C1 segment of cervical spinal cord (tissue), 14 donors: ENCODE data around the gene MOK.
"Not testable (repeated sequence)": the region's sequence is repeated elsewhere in the genome, so short reads cannot be mapped to it uniquely, and the experiment has no call there.

ENCODE experiments used
- DNase-seq, 14 donors: peaks; one replicate each; lab custom pipeline; 2025; lab: John Stamatoyannopoulos, UW

Gene MOK

DNA sequence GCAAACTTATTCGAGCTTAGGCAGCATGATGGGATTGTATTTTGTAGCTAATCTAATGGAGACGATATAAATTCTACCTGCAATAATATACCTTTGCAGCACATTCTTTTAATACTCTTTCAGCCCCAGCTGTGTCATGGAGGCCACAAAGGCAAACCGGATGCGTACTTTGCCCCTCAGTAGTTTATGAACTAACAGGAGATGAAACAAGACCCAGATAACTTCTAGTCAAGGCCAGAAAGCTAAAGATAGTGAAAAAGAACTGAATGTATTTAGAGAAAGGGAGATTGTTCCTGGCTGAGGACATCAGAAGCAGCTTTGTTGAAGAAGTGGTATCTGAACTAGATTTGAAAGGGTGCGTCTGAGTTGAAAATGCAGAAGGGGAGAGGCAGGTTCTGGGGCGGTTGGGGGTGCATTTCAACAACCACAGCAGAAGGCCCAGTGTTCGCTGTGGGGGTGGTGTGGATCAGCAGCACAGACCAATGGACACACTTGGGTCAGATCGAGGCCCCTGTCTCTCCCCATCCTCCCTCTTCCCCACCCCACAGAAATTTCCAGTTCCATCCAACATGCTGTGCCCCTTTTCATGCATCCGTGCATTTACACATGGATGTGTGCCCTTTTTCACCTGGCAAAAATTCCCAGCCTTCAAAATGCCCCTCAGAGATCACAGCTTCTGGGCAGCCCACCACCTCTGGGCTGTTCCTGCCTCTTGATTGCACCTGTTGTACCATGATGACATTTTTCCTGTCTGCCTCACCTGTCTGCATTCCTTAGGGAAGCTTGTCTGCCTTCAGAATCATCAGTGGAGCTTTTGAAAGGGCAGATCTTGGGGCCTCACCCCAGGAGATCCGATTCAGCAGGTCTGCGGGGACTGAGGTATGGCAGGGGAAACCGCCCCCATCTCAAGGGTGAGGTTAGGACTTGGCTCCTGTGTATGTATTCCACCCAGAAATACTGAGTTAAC, 16.8 kb upstream of the MOK start:
- no peak for DNase-seq

DNA sequence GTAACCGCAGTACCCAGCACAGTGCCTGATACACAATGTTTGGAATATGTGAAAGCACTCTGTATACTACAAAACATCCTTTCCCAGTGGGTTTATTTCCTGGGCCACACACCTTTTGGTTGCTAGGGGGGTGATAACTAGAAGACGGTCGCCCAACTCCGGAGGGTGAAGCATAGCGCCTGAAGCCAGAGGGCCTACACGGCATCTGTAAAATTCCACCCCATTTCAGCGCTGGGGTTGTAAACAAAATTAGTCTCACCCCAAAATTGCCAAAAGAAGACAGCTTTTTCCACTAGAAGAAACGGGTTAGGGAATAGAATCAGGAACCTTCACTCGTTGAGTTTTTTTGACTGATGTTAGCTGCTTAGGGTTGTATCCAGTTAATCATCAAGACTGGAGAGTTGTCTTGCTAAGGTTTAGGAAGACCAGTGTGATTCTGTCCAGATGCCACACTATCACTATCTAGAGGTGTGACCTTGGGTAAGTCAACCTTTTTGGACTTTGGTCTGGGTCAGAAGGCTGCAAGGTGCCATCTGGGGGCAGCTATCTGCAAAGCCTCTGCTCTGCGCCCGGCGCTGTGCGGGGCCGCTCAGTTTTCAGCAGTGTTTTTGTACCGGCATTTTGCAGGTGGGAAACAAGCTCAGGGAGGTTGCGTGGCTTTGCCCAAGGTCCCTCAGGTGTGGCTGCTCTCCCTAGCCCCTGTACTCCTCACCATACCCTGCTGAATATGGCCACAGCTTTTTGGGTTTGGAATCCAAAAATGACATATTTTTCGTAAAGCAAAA, 15.9 kb upstream of the MOK start:
- DNase-seq, result no peak

DNA sequence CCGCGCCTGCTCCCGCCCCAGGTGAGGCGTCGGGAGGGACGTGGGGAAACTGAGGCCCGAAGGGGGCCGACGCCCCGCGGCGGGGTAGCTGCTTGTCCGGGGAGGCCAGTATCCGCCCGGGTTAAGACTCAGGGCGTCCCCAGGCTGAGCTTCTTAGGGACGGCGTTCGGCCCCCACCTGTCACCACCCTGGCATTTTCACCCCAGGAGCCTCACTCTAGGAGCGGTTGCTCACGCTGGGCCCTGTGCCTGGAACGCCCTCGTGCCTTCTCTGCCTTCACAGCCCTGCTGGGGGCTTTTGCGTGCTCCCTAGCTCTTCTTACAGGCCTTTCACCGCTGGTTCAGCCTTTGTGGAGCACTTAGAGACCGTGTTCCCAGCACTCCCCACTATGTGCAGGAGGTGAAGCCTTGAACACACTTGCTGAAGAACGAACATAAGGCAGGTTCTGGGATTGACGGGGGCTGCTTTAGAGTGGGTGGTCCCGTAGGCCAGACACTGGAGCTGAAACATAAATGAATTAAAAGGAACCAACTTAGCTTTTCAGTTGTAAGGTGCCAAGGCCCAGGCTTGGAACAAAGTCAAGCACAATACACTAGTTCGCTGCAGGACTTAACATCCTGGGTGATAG, 15.2 kb upstream of the MOK start:
- peak in 10 of 14 donors; percentile 9 to 59 (median 40) for DNase-seq

DNA sequence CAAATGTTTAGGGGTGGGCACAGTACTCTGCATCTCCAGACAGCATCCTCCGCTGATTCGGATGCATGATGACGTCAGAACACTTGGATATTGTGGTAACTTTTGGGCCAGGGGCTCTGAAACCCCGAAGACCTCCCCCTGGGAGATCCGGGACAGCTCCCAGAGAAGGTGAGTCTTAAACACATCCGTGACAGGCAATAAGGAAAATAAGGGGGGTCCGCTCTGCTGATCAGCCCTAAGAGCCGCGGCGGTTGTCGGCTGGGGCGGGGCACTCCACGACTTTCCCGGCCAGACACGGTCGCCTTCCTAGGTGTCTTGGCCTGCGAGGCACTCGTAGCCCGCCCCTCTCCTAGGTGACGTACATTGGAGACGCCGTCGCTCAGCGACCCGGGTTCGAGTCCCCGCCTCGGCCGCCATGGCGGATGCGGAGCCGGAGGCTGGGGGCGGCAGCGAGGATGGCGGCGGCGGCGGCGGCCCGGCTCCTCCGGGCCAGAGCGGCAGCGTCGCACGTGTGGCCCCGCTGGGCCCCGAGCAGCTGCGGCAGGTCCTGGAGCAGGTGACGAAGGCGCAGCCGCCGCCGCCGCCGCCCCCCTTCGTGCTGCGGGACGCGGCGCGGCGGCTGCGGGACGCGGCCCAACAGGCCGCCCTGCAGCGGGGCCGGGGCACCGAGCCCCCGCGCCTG, 14.5 kb upstream of the MOK start, which contains the start of gene ZNF839:
Gene ZNF839 (plus strand): TSS at position 396 of the 682 bp plus-strand sequence. CDS start 20 bp downstream, at position 416.
- peak; percentile 26 to 88 (median 79) for DNase-seq

DNA sequence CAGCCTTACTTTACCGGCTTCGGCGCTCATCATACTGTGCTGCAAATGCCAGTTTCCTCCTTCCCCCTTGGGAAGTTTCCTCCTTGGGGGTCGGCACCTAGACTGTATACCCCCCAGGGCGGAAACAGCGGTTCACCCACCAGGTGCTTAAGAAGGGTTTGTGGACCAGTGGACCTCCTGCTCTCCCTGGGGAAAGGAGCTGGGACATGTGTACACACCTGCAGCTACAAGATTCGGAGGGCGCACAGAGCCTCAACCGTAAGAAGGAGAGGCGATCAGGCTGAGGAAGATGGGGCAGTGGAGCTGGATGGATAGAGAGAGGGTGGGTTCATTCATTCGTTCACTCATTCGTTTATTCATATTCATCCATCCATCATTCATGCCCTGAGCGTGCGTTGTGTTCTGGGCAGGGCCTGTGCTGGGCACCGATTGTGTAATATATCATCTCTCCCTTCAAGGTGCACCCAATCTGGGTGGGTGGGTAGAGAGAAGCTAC, 13.9 kb upstream of the MOK start:
- peak in 2 of 14 donors; percentile 29 to 57 for DNase-seq

DNA sequence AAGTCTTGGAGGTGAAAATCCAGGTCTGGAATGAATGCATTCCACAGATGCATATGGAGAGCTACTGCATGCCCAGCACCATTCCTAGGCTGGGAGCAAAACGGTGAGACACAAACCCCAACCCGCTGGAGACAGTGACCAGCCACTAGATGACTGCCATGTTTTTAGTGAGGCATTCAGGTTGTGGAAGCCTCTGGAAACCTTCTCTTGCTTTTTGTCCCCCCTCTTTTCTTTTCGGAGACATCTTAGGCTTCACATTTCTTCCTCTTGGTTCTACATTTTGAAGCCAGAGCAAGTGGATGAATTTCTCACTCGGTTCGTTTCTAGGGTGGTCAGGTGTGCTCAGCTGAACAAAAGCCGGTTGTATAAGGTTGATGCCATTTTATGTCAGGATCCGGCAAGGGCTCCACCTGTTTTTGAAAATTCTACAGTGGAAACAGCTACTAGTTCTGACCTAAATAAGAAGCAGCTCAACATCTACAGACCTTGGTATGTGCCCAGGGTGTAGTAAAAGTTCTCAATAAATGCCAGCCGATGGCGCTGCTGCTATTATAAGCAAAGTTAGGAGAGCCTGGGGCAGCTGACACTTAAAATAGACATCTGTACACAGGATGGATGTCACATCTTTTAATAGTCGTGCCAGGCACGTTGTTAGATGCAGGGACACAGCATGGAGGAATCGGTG, 12.7 kb upstream of the MOK start:
- DNase-seq, result peak in 5 of 14 donors; percentile 12 to 81 (median 35)

DNA sequence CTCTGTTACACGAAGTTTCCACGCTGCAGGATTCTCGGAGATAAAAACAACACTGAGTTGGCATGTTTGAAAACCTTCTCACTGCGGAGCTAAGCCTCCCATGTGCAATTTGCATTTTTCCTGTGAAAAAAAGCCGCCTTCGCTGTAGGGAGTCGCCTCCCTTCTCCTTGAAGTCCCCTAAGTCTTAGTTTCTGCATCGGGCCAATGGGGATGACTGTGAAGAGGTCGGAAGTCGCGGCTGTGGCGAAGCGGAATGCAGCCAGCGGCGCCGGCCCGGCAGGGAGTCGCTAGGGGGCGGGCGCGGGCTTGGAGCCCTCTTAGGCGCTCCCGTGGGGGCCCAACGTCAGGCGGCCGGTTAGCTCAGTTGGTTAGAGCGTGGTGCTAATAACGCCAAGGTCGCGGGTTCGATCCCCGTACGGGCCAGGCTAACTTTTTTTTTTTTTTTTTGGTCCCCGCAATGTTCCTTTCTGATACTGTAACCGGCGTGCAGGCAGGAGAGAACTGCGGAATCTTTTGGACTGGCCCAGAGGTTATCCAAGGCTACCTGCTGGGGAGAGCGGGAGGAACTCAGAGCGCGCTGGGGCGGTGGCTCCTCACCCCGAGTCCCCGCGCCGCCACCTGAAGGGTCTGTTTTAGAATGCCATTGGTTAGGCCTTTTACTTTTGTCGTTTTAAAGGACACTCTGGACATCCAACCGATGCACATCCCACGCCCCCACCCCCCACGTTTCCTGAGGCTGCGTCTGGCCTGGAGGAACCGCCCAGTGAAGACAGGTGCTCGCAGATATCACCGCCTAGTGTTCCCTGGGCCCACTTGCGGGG, 12.0 kb upstream of the MOK start:
- peak; percentile 75 to 93 (median 86) for DNase-seq

DNA sequence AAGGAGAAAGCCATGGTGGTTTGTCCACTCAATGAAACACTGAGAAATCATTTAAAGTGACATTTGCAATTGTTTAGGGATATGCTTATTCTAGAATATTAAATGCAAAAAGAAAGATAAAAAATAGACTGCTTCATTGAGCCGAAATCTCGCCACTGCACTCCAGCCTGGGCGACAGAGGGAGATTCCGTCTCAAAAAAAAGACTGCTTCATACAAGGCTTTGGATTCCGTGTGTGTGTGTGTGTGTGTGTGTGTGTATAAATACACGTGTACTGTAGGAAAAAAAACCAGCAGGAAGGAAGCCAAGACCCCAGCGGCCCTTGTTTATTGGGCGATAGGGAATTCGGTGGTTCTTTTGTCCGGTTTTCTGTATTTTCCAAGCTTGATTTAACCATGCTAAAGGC, 11.4 kb upstream of the MOK start:
- DNase-seq, result peak in 1 of 14 donors; percentile 52

DNA sequence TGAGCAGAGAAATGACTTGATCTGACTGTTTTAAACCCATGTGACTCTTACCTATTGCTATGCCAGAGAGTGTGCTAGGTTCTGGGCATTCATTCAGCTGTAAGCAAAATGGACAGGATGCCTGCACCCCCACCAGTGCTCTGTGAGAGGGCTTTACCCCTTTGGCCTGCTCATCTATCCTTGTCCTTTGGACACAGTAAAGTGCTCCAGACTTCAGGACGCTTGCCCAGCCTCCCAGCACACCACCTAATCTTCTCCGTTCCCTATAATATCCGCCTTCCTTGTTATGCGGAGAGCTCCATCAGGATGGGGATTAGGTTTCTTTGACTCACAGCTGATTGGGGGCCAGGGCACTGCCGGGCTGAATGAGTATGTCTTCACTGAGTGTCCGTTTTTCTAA, 10.2 kb upstream of the MOK start:
- DNase-seq, result peak in 3 of 14 donors; percentile 6 to 14 (median 6)

DNA sequence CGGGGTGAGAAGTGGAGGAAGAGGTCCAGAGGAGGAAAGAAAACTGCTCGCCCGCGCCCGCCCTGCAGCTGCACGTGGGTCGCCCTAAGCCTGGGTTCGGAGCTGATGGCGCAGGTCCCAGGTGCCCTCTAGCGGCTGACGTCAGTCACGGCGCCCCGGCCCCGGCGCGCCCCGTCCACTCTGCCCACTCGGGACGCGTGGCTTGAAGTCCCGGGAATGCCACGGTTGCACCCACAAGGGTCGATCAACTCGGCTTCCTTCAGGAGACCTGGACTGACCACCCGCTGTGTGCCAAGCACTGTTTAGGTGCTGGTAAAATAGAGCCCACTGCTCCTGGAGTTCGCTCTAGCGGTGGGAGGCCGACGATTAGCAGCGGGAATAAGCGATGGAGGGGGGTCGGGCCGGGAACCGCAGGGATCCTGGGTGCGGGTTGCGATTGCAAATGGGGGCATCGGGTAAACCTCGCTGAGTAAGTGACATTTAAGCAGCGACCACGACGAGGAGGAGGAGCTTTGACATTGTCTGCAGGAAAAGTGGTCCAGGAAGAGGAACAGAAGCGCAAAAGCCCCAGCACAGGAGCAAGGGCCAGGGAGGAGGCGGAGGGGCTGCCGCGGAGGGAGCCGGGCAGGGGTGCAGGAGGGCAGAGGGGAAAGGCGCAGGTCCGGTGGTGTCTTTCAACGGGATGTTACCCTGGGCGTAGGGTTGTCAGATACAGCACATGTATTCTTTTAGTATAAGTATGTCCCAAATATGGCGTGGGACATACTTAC, 9.5 kb upstream of the MOK start:
- DNase-seq, result peak in 13 of 14 donors; percentile 43 to 85 (median 75)

DNA sequence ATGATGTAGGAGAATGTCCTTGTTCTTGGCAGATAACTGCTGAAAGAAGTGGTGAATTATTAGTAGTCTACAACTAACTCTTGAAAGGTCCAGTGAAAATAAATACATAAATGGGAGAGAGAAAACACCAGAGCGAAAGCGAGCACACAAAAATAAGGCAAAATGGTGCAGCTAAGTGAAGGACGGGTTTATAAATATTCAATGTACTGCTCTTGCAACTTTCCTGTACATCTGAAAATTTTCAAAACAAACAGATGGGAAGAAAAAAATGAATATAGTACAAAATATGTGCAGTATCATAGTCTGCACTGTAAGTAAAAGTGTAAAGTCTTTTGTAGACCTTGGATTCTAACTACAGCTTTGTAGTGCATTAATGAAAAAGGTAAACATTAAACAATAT, 1.3 kb downstream of the MOK start:
- DNase-seq, result no peak

DNA sequence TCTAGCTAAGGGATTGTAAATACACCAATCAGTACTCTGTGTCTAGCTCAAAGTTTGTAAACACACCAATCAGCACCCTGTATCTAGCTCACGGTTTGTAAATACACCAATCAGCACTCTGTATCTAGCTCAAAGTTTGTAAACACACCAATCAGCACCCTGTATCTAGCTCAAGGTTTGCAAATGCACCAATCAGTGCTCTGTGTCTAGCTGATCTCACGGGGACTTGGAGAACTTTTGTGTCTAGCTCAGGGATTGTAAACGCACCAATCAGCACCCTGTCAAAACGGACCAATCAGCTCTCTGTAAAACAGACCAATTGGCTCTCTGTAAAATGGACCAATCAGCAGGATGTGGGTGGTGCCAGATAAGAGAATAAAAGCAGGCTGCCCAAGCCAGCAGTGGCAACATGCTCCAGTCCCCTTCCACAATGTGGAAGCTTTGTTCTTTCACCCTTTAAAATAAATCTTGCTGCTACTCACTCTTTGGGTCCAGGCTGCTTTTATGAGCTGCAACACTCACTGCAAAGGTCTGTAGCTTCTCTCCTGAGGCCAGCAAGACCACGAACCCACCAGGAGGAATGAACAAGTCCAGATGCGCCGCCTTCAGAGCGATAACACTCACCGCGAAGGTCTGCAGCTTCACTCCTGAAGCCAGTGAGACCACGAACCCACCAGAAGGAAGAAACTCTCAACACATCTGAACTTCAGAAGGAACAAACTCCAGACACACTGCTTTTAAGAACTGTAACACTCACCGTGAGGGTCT, 6.5 kb downstream of the MOK start:
- not testable (repeated sequence) for DNase-seq

DNA sequence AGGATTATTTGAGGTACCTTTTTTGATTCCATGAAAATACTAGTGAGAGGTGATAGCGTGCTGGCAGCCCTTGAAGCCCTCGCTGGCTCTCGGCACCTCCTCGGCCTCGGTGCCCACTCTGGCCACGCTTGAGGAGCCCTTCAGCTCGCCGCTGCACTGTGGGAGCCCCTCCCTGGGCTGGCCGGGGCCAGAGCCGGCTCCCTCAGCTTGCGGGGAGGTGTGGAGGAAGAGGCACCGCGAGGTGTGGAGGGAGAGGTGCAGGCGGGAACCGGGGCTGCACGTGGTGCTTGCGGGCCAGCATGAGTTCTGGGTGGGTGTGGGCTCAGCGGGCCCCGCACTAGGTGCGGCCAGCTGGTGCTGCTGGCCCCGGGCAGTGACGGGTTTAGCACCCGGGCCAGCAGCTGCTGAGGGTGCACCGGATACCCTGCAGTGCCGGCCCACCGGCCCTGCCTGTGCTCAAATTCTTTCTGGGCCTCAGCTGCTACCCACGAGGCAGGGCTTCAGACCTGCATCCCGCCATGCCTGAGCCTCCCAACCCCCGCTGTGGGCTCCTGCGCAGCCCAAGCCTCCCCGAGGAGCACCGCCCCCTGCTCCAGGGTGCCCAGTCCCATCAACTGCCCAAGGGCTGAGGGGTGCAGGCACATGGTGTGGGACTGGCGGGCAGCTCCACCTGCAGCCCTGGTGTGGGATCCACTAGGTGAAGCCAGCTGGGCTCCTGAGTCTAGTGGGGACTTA, 7.4 kb downstream of the MOK start:
- DNase-seq, result no peak

DNA sequence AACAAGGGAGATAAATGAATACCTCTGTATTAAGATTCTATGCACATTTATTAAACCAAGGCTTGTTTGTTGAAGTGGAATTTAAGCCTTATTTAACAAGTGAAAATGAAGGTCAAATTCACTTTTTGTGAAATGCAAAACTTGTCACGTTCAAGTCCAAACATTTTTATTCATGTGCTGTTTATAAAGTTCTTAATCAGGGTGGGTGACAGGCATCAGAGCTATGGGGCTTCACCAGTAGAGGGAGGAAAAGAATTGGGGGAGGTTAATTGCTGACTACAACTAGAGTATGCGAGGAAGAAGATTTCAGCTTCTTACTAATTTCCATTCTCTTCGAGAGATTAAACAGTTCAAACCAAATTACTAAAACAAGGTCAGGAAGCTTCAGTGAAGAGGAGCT, 9.7 kb downstream of the MOK start:
- no peak for DNase-seq

DNA sequence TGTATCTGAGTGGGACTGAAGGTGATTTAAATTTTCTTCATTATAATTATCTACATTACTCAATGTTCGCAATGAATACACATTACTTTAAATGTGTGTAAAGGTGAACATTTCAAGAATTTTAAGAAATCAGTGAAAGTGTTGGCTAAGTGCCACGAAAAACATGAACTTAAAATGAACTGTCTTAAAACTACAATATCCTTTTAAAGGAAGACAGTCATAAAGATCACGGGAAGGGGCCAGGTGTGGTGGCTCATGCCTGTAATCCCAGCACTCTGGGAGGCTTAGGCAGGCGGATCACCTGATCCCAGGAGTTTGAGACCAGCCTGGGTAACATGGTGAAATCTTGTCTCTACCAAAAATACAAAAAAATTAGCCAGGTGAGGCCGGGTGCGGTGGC, 11.2 kb downstream of the MOK start:
- no peak for DNase-seq

DNA sequence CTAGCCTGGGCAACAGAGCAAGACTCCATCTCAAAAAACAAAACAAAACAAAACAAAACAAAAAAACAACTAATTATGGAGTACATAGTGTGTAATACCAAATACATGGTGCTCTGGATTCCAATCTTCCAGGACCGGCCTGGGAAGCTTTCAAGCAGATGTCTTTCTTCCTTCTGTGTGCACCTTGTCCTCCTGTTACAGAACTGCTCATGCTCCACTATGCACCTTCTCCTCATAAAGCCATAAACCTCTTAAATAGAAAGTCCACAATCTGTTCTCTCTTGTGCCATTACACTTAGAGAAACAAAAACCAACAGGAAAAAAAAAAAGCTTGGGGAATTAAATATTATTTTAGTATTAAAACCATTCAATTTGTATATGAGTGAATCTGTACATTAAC, 12.5 kb downstream of the MOK start:
- DNase-seq, result no peak

DNA sequence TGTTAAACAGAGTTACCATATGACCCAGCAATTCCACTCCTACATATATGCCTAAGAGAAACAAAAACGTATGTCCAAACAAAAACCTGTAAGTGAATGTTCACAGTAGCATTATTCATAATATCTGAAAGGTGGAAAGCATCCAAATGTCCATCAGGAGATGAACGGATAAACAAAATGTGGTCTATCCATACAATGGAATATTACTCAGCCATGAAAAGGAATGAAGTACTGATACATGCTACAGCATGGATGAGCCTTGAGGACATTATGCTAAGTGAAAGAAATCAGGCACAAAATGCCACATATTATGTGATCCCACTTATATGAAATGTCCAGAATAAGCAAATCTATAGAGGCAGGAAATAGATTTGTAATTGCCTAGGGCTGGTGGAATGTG, 16.8 kb downstream of the MOK start:
- DNase-seq, result no peak
